Measurements from ENCODE around the gene RAD51AP1. TPM values are rescaled to one million over a fixed set of nuclear protein-coding genes. Genes with fewer than 3 reads are reported as not detected.

RAD51AP1 gene
- total and polyA plus RNA-seq, 2 donors (not counting 1 experiment from before 2014, with no cell fraction given), result 3.5 to 4.6 TPM

DNA sequence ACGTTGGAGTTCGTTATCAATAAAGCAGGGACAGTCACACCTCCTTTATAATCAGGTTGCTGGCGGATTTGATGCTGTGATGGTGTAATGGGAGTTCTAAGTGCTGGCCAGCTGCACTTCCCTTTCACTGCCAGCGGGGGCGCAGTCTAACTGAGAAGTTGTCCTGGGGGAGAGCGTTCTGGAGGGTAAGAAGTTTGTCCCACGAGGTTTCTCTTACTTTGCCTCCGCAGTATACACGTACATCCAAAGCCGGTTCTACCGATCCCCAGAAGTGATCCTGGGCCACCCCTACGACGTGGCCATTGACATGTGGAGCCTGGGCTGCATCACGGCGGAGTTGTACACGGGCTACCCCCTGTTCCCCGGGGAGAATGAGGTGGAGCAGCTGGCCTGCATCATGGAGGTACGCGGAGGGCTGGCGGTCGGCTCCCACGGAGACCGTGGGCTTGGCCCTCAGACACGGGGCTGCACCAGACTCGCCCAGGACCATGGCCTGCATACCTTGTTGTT is 66.0 kb downstream of the RAD51AP1 start:
- Histone ChIP-seq H3K4me3 (ENCODE audit: control extremely low read depth in 1 of 5, extremely low read depth in 1 of 5, insufficient read depth in 1 of 5, low read depth in 2 of 5, low read length in 4 of 5) (peak overlapping the region; percentile 70 to 90 (median 85)), H3K79me2 (ENCODE audit: control insufficient read depth, insufficient read depth, low read length) (peaks cover 18% of the 10 kb centered on the region), H3K4me1 (ENCODE audit: control insufficient read depth in 2 of 2, insufficient read depth in 2 of 2, low read length in 2 of 2) (peaks cover 4 to 6% of the 10 kb centered on the region in 2 donors), H2AFZ (ENCODE audit: insufficient read depth, low read depth, low read length, poor library complexity, severe bottlenecking) (peak overlapping the region; percentile 80), H3K36me3 (replicated peaks in 1 of 2; ENCODE audit: control extremely low read depth in 1 of 2, control insufficient read depth in 1 of 2, extremely low read depth in 1 of 2, insufficient read depth in 2 of 2, low read length in 1 of 2) (peaks cover 1 to 5% of the 10 kb centered on the region in 2 experiments), H3K9ac (ENCODE audit: low read length) (peak overlapping the region; percentile 77), H3K9me3 (ENCODE audit: control extremely low read depth in 1 of 3, control insufficient read depth in 2 of 3, insufficient read depth in 1 of 3, low read length in 2 of 3) (no peaks in the 10 kb centered on the region), H3K27me3 (replicated peaks in 1 of 4; ENCODE audit: control extremely low read depth in 1 of 4, control insufficient read depth in 3 of 4, insufficient read depth in 4 of 4, low read length in 3 of 4) (no peaks in the 10 kb centered on the region), H3K27ac (ENCODE audit: low read length in 2 of 2) (peak overlapping the region in 1 of 2 donors; percentile 50), H4K20me1 (ENCODE audit: control insufficient read depth, insufficient read depth, low read length, poor library complexity, severe bottlenecking) (no peaks in the 10 kb centered on the region), H3K4me2 (replicated peaks; ENCODE audit: low read depth, low read length, poor library complexity, severe bottlenecking) (peak overlapping the region; percentile 75)
- Mint-ChIP-seq H3K27ac (peak overlapping the region; percentile 96), H3K9me3 (ENCODE audit: insufficient read depth) (no peaks in the 10 kb centered on the region), H3K4me3 (peak overlapping the region; percentile 99), H3K27me3 (no peaks in the 10 kb centered on the region), H3K4me1 (peaks cover 25% of the 10 kb centered on the region)
- intact Hi-C loops (cut with micrococcal nuclease), result loop anchor here (1.0 kb wide), 3 partner anchors 37 to 66 kb away; partner anchors contain the start of genes AKAP3, NDUFA9 and RAD51AP1
- CTCF ChIA-PET, result interaction anchor here (0.6 to 2.8 kb wide), 22 partner anchors 8 to 153 kb away, joined by 3 to 15 read pairs (median 4); partner anchors contain the start of genes AKAP3 and NDUFA9
- DNase-seq (peak; percentile 87), ATAC-seq (ENCODE audit: low read depth) (peak; percentile 97)
- 2% methylated on average over 17 of the region's 25 CpGs for WGBS (ENCODE audit: insufficient coverage)
- TF ChIP-seq CTCF (IDR thresholded peaks at IDR 0.05) (peak; percentile 100), EZH2 (IDR thresholded peaks at IDR 0.05; ENCODE audit: borderline replicate concordance, insufficient read depth, low read depth, low read length, poor library complexity, severe bottlenecking) (no peak)
- POLR2A ChIA-PET, result interaction anchor here (0.6 to 0.7 kb wide), 2 partner anchors 40 to 67 kb away, joined by 3 to 9 read pairs; no protein-coding TSS in a partner anchor

GRCh38 chr12:4607056-4607455 is 68.4 kb downstream of the RAD51AP1 start:
- Histone ChIP-seq H3K4me2 (replicated peaks; ENCODE audit: low read depth, low read length, poor library complexity, severe bottlenecking) (no peak overlapping the region), H3K9me3 (ENCODE audit: control extremely low read depth in 1 of 3, control insufficient read depth in 2 of 3, insufficient read depth in 1 of 3, low read length in 2 of 3) (no peaks in the 10 kb centered on the region), H3K79me2 (ENCODE audit: control insufficient read depth, insufficient read depth, low read length) (peaks cover 18% of the 10 kb centered on the region), H3K4me1 (ENCODE audit: control insufficient read depth in 2 of 2, insufficient read depth in 2 of 2, low read length in 2 of 2) (peaks cover 4 to 6% of the 10 kb centered on the region in 2 donors), H3K4me3 (ENCODE audit: control extremely low read depth in 1 of 5, extremely low read depth in 1 of 5, insufficient read depth in 1 of 5, low read depth in 2 of 5, low read length in 4 of 5) (no peak overlapping the region), H3K27ac (ENCODE audit: low read length in 2 of 2) (no peak overlapping the region), H2AFZ (ENCODE audit: insufficient read depth, low read depth, low read length, poor library complexity, severe bottlenecking) (no peak overlapping the region), H3K27me3 (replicated peaks in 1 of 4; ENCODE audit: control extremely low read depth in 1 of 4, control insufficient read depth in 3 of 4, insufficient read depth in 4 of 4, low read length in 3 of 4) (no peaks in the 10 kb centered on the region), H3K36me3 (replicated peaks in 1 of 2; ENCODE audit: control extremely low read depth in 1 of 2, control insufficient read depth in 1 of 2, extremely low read depth in 1 of 2, insufficient read depth in 2 of 2, low read length in 1 of 2) (peaks cover 1 to 27% of the 10 kb centered on the region in 2 experiments), H3K9ac (ENCODE audit: low read length) (no peak overlapping the region), H4K20me1 (ENCODE audit: control insufficient read depth, insufficient read depth, low read length, poor library complexity, severe bottlenecking) (no peaks in the 10 kb centered on the region)
- CTCF ChIA-PET, result no interaction called here
- TF ChIP-seq CTCF (IDR thresholded peaks at IDR 0.05) (no peak), EZH2 (IDR thresholded peaks at IDR 0.05; ENCODE audit: borderline replicate concordance, insufficient read depth, low read depth, low read length, poor library complexity, severe bottlenecking) (no peak)
- H3K4me3 Mint-ChIP-seq, result peak overlapping the region; percentile 16
- peaks cover 25% of the 10 kb centered on the region for H3K4me1 Mint-ChIP-seq
- no CpG with 5 or more reads among the region's 3 CpGs for WGBS (ENCODE audit: insufficient coverage)
- intact Hi-C loops (cut with micrococcal nuclease), result no loop called here
- no peak for DNase-seq
- no peaks in the 10 kb centered on the region for H3K9me3 Mint-ChIP-seq (ENCODE audit: insufficient read depth)
- ATAC-seq (ENCODE audit: low read depth), result no peak
- H3K27ac Mint-ChIP-seq, result no peak overlapping the region
- POLR2A ChIA-PET, result no interaction called here
- no peaks in the 10 kb centered on the region for H3K27me3 Mint-ChIP-seq
